Liver (tissue), 3 donors: ENCODE results near the gene LOXL4.

Experiments
- CTCF ChIP-seq: fragments of 150-350 bp; IDR thresholded peaks from 2 replicates; pipeline ENCODE4 v1.5.1; 2017; ENCODE audit warnings: improper control_type of control experiment, low read depth, low read length; ENCODE audit not compliant: missing input control
- GABPA ChIP-seq, 2 donors: IDR thresholded peaks in 1 of 2; conservative IDR thresholded peaks in 1 of 2; 2 replicates each; pipeline ENCODE4 v1.6.1; 2016; ENCODE audit warnings: antibody characterized with exemption in 2 of 2, mild to moderate bottlenecking in 1 of 2, moderate library complexity in 1 of 2
- HNF4G ChIP-seq: IDR thresholded peaks from 2 replicates; pipeline ENCODE4 v1.6.1; 2016; ENCODE audit warnings: antibody characterized with exemption
- REST ChIP-seq: IDR thresholded peaks from 2 replicates; pipeline ENCODE4 v1.6.1; 2016; ENCODE audit warnings: antibody characterized with exemption, mild to moderate bottlenecking
- YY1 ChIP-seq: IDR thresholded peaks from 2 replicates; pipeline ENCODE4 v1.6.1; 2016; ENCODE audit warnings: antibody characterized with exemption, mild to moderate bottlenecking
- donor health status: healthy.
- donor health status: healthy.

GRCh38 chr10:98224509-98224908, 43.5 kb downstream of the LOXL4 start:
- TF ChIP-seq YY1 (no peak), REST (no peak), CTCF (no peak), HNF4G (no peak), GABPA (IDR thresholded peaks at IDR 0.05 in 1 of 2, conservative IDR thresholded peaks at IDR 0.05 in 1 of 2) (no peak)
